HL-60/S4 treated with retinoic acid at 250 ng/mL for 4 days and 3 days (cell line): ENCODE measurements around the gene FAM9B.

Source experiments
- in situ Hi-C: fragments of 300-500 bp; cut with MboI; formaldehyde crosslinking; loops from 2 replicates; pipeline ENCODE4 v1.7.0; 2022; ENCODE audit warnings: low sequenced_read_pairs

FAM9B gene

DNA sequence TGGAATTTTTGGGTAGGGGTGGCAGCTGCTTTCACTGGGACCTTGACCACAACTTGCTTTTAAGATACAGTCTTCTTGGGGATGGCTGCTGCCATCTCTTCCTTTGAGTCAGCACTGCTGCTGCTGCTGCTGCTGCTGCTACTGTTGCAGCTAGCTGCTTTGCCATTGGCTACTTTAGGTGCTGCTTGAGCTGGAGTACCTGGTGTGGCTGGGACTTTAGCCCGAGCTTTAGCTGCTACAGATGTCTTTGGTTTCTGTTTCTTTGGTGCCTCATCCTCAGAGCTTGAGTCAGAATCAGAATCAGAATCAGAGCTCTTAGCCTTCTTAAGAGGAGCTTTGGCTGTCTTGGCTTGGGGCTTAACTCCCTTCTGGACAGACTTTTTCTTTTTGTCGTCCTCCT, 52.2 kb downstream of the FAM9B start:
- in situ Hi-C loops = no loop called here

- in situ Hi-C loops = no loop called here
Measured at GRCh38 chrX:8980756-8981155, 53.2 kb downstream of the FAM9B start.
